ENCODE results near the gene SUMO3.
A peak's percentile ranks its signal among the peaks of the same experiment; 100 is the strongest.

SUMO3 gene

DNA sequence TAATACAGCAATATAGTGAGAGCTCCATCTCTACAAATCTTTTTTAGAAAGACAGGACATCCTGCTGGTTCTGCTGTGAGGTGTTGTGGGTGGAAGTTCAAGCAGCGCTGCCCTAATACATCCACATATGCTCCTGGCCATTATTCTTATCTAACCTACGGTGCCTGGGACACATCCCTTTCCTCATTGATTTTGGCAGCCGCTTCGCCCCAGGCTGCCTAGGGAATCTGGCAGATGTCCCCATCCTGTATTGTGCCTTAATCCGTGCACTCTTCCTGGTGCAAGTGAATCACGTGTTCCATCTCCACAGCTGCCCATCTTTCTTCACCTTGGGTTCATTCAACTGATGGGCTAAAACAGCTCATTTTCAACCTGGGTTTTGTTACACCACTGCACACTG is 13.1 kb downstream of the SUMO3 start:
- no peak for DNase-seq (ENCODE audit: low read depth in 2 of 3, low spot score in 1 of 3)

GRCh38 chr21:44803651-44804050 is 14.2 kb downstream of the SUMO3 start:
- no peak for DNase-seq (ENCODE audit: low read depth in 2 of 3, low spot score in 1 of 3)

DNA sequence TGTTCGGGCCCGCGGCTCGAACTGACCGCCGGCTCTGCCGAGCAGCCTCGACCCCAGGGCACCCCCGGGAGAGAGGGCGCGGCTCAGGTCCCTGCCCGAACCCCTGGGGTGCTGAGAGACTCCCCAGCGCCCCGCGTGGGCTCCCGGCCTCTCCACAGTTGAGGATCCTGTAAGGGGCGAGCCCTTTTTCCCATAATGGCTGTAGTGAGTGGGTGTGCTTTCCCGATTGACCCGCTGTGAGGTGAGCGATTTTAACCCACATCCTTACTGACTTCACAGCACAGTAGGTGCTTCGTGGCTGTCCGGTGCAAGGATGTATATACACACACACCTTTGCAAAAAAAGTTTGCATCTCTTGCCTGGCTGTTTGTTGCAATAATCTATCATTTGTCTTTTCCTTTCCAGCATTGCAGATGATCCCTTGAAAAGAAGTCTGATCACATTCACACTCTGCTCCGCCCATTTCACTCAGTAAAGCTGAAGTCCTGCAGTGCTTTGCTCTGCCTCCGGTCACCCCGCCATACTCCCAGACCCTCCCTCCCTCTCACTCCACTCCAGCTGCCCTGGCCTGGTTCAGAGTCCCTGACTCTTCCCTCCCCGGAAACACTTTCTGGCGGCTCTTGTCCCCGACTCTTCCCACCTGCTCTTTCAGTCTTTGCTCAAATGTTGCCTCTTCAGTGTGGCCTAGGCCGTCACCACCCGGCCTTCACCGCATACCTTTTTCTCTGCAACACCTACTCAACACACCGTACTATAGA is 15.3 kb downstream of the SUMO3 start:
- no peak for DNase-seq (ENCODE audit: low read depth in 2 of 3, low spot score in 1 of 3)

- DNase-seq (ENCODE audit: low read depth in 2 of 3, low spot score in 1 of 3): peak; percentile 74 to 83 (median 77)
Observed at GRCh38 chr21:44801468-44802395, 16.1 kb downstream of the SUMO3 start, which contains the start of gene UBE2G2. TSS of gene UBE2G2 (minus strand) at chr21:44801820. CDS start at chr21:44801748, 72 bp downstream.

- peak in 1 of 3 donors; percentile 11 for DNase-seq (ENCODE audit: low read depth in 2 of 3, low spot score in 1 of 3)
Observed at GRCh38 chr21:44800971-44801467, 16.8 kb downstream of the SUMO3 start.

DNA sequence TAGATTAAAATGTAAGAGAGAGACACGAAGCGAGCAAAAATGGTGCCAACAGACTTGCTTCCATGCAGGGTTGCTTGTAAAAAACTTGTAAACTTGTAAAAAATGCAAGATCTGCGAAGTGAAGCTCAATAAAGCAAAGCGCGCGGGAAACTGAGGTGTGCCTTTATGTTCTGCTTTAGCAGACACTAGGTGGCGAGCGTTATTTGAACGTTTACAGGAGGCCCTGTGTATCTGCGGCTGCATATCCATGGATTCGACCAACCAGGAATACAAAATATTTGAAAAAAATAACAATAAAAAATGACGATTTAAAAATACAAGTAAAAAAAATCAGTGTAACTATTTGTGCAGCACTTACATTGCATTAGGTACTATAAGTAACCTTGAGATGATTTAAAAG is 17.8 kb downstream of the SUMO3 start:
- DNase-seq (ENCODE audit: low read depth in 2 of 3, low spot score in 1 of 3): peak in 1 of 3 donors; percentile 8

GRCh38 chr21:44799646-44800045 is 18.2 kb downstream of the SUMO3 start:
- no peak for DNase-seq (ENCODE audit: low read depth in 2 of 3, low spot score in 1 of 3)

GRCh38 chr21:44797775-44798174 is 20.1 kb downstream of the SUMO3 start:
- no peak for DNase-seq (ENCODE audit: low read depth in 2 of 3, low spot score in 1 of 3)

- DNase-seq (ENCODE audit: low read depth in 2 of 3, low spot score in 1 of 3): no peak
Observed at GRCh38 chr21:44795342-44795741, 22.5 kb downstream of the SUMO3 start.

DNA sequence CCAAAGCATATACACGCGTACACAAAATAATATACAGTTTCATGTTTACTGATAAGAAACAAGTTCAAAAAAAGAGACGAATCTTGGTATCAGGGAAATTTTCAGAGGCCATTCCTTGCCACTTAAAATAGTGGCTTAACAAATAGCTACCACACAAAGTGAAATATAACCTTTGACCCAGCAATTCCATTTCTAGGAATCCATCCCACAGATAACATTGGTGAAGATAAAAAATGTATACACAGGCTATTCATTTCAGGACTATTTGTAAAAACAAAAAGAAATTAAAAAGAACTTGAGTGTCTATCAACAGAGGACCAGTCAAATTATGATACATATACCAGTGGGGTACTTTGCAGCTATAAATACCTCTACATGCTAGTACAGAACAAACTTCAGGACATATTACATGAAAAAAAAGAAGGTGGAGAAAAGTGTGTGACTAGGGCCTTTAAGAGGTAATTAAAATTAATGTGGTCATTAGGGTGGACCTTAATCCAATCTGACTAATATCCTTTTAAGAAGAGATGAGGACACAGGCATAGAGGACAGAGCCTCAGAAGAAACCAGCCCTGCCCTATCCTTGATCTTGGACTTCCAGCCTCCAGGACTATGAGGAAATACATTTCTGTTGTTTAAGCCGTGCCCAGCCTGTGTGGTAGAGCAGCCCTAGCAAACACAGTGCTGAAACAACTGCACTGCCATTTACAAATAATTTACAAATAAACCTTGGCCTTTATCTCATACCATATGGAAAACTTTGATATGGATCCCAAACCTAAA is 24.1 kb downstream of the SUMO3 start:
- no peak for DNase-seq (ENCODE audit: low read depth in 2 of 3, low spot score in 1 of 3)

DNA sequence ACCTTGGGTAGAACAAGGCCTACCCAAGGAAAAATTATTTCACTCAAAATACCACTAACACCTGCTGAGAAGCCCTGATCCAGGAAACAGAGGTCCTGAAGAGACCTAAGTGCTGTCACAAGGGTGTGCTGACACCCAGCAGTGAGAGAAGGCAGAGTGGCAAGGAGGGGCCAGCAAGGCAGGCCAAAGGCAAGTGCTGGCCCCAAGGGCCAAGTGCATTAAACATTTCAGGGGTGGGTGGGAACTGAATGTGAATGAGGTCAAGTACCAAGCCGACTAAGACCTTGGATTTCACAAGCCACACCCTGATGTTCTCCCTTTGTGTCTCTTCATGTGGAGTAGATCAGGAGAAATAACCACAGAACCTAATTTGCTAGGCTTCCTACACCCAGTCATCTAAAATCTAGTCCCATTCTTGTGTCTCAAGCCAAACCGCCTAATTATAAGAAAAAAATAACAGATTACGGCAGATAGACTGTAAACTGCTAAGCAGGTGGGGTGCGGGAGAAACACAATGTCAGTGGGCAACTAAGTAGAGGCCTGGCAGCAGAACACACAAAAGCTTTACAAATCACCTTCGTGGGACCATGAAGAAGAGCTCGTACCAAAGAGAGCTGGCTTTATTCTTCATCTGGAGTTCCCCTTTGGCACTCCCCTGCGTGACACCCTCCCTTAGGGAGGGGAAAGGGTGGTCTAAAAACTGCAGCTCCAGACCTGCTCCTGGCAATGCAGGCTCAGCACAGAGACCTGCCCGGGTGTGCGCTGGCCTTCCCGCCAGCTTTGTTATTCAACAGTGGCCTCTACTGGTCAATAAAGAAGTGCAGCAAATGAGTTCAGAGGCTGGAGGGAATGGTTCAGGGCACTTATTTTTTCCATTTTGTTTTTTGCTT is 24.9 kb downstream of the SUMO3 start:
- DNase-seq (ENCODE audit: low read depth in 2 of 3, low spot score in 1 of 3): peak in 1 of 3 donors; percentile 51

- DNase-seq (ENCODE audit: low read depth in 2 of 3, low spot score in 1 of 3): no peak
Observed at GRCh38 chr21:44791993-44792392, 25.9 kb downstream of the SUMO3 start.

- DNase-seq (ENCODE audit: low read depth in 2 of 3, low spot score in 1 of 3): no peak
Observed at GRCh38 chr21:44791246-44791645, 26.6 kb downstream of the SUMO3 start.

- DNase-seq (ENCODE audit: low read depth in 2 of 3, low spot score in 1 of 3): no peak
Observed at GRCh38 chr21:44790368-44790767, 27.5 kb downstream of the SUMO3 start.

- DNase-seq (ENCODE audit: low read depth in 2 of 3, low spot score in 1 of 3): no peak
Observed at GRCh38 chr21:44789880-44790279, 28.0 kb downstream of the SUMO3 start.

- no peak for DNase-seq (ENCODE audit: low read depth in 2 of 3, low spot score in 1 of 3)
Observed at GRCh38 chr21:44785620-44786335, 32.1 kb downstream of the SUMO3 start.

GRCh38 chr21:44784810-44785209 is 33.1 kb downstream of the SUMO3 start:
- DNase-seq (ENCODE audit: low read depth in 2 of 3, low spot score in 1 of 3): no peak

- DNase-seq (ENCODE audit: low read depth in 2 of 3, low spot score in 1 of 3): no peak
Observed at GRCh38 chr21:44783020-44783696, 34.7 kb downstream of the SUMO3 start.

Measured in stimulated activated CD4-positive, alpha-beta T cell treated with anti-CD3 and anti-CD28 coated beads, Interleukin-12 subunit alpha, Interleukin-12 subunit beta, amount 100 ng/mL, for 48 hours (primary cell).